GM19193 (cell line): ENCODE measurements around the gene SMURF1.

Source experiments
- POLR2A ChIP-seq: IDR thresholded peaks from 4 replicates; pipeline ENCODE4 v1.6.1; 2011; ENCODE audit not compliant: insufficient read depth, insufficient read length; ENCODE audit errors: extremely low read depth

SMURF1 gene

GRCh38 chr7:99129536-99129935 lies 14.4 kb downstream of the SMURF1 start:
- TF ChIP-seq POLR2A, result no peak

- TF ChIP-seq POLR2A, result no peak
Observed at GRCh38 chr7:99129001-99129400, 14.9 kb downstream of the SMURF1 start.

GRCh38 chr7:99128076-99128950 lies 15.6 kb downstream of the SMURF1 start:
- TF ChIP-seq POLR2A, result no peak

- TF ChIP-seq POLR2A, result no peak
Observed at GRCh38 chr7:99127636-99128035, 16.3 kb downstream of the SMURF1 start.

- no peak for TF ChIP-seq POLR2A
Observed at GRCh38 chr7:99126921-99127553, 16.9 kb downstream of the SMURF1 start.

- TF ChIP-seq POLR2A, result no peak
Observed at GRCh38 chr7:99125505-99125865, 18.4 kb downstream of the SMURF1 start.

- no peak for TF ChIP-seq POLR2A
Observed at GRCh38 chr7:99124751-99125504, 19.0 kb downstream of the SMURF1 start.

- no peak for TF ChIP-seq POLR2A
Observed at GRCh38 chr7:99124236-99124635, 19.7 kb downstream of the SMURF1 start.

- TF ChIP-seq POLR2A, result no peak
Observed at GRCh38 chr7:99123571-99124033, 20.3 kb downstream of the SMURF1 start.

GRCh38 chr7:99122762-99123161 lies 21.1 kb downstream of the SMURF1 start:
- TF ChIP-seq POLR2A, result no peak

GRCh38 chr7:99121496-99122021 lies 22.3 kb downstream of the SMURF1 start:
- no peak for TF ChIP-seq POLR2A

- no peak for TF ChIP-seq POLR2A
Observed at GRCh38 chr7:99120916-99121315, 23.0 kb downstream of the SMURF1 start.

GRCh38 chr7:99120501-99120900 lies 23.4 kb downstream of the SMURF1 start:
- TF ChIP-seq POLR2A, result no peak

GRCh38 chr7:99118077-99118476 lies 25.8 kb downstream of the SMURF1 start:
- TF ChIP-seq POLR2A, result no peak

GRCh38 chr7:99116144-99116543 lies 27.8 kb downstream of the SMURF1 start:
- TF ChIP-seq POLR2A, result no peak
